GM23338 (cell line): Measurements from ENCODE around the gene REXO2. TPM values are rescaled to one million over a fixed set of nuclear protein-coding genes. Genes with fewer than 3 reads are reported as not detected.

ENCODE experiments used
- ATAC-seq: fragments of 200-7000 bp; cut with Tn5 transposase; 3 replicates; pipeline ENCODE4 v1.9.1; 2020
- DNase-seq: peaks from one replicate; pipeline ENCODE4 v3.0.0-alpha.2; 2015; ENCODE audit warnings: low spot score
- H2AFZ ChIP-seq: fragments of 200-600 bp; sonication (generic); 2 replicates; pipeline ENCODE4 v1.8.0; 2016; ENCODE audit warnings: antibody characterized with exemption, mild to moderate bottlenecking, moderate library complexity
- H3F3A ChIP-seq: fragments of 200-600 bp; sonication (generic); replicated peaks from 2 replicates; pipeline ENCODE4 v1.8.0; 2017; ENCODE audit warnings: antibody characterized with exemption, mixed run types, low read depth
- H3K27ac ChIP-seq: fragments of 200-600 bp; sonication (generic); 2 replicates; pipeline ENCODE4 v1.6.1; 2016; ENCODE audit warnings: low read depth
- H3K27me3 ChIP-seq: fragments of 200-600 bp; sonication (generic); 2 replicates; pipeline ENCODE4 v1.8.0; 2016; ENCODE audit warnings: mild to moderate bottlenecking, mixed run types, moderate library complexity; ENCODE audit not compliant: insufficient read depth
- H3K36me3 ChIP-seq: fragments of 200-600 bp; sonication (generic); 2 replicates; pipeline ENCODE4 v1.8.0; 2016; ENCODE audit warnings: mild to moderate bottlenecking; ENCODE audit not compliant: insufficient read depth
- H3K4me1 ChIP-seq: fragments of 200-600 bp; sonication (generic); 2 replicates; pipeline ENCODE4 v1.8.0; 2016; ENCODE audit warnings: mild to moderate bottlenecking, moderate library complexity; ENCODE audit not compliant: insufficient read depth
- H3K4me2 ChIP-seq: fragments of 200-600 bp; sonication (generic); 2 replicates; pipeline ENCODE4 v1.7.1; 2017; ENCODE audit warnings: mixed run types
- H3K4me3 ChIP-seq: fragments of 200-600 bp; sonication (generic); 2 replicates; pipeline ENCODE4 v1.6.1; 2016; ENCODE audit warnings: mixed run types
- H3K79me2 ChIP-seq: fragments of 200-600 bp; sonication (generic); replicated peaks from 2 replicates; pipeline ENCODE4 v1.8.0; 2017; ENCODE audit warnings: mild to moderate bottlenecking; ENCODE audit not compliant: insufficient read depth
- H3K9me2 ChIP-seq: fragments of 200-600 bp; sonication (generic); 2 replicates; pipeline ENCODE4 v1.8.0; 2017; ENCODE audit not compliant: insufficient read depth
- H4K20me1 ChIP-seq: fragments of 200-600 bp; sonication (generic); replicated peaks from 2 replicates; pipeline ENCODE4 v1.8.0; 2017; ENCODE audit warnings: mild to moderate bottlenecking; ENCODE audit not compliant: insufficient read depth
- H3K27ac Mint-ChIP-seq: 2 replicates; pipeline ENCODE4 v1.8.0; 2020; ENCODE audit warnings: inconsistent platforms, mild to moderate bottlenecking, moderate library complexity, mixed read lengths
- H3K27me3 Mint-ChIP-seq: 3 replicates; pipeline ENCODE4 v1.8.0; 2022; ENCODE audit warnings: low read depth, mild to moderate bottlenecking, moderate library complexity, mixed read lengths, inconsistent platforms; ENCODE audit not compliant: insufficient read depth, poor library complexity
- H3K36me3 Mint-ChIP-seq: 3 replicates; pipeline ENCODE4 v1.8.0; 2021; ENCODE audit warnings: low read depth, mild to moderate bottlenecking, inconsistent platforms, moderate library complexity, mixed read lengths
- H3K4me1 Mint-ChIP-seq: 3 replicates; pipeline ENCODE4 v1.8.0; 2020; ENCODE audit warnings: mild to moderate bottlenecking, inconsistent platforms, mixed read lengths
- H3K4me3 Mint-ChIP-seq: 3 replicates; pipeline ENCODE4 v1.8.0; 2021; ENCODE audit warnings: moderate library complexity, mild to moderate bottlenecking, inconsistent platforms, mixed read lengths
- H3K9me3 Mint-ChIP-seq: 3 replicates; pipeline ENCODE4 v1.8.0; 2020; ENCODE audit warnings: moderate library complexity, mild to moderate bottlenecking, inconsistent platforms, mixed read lengths
- CREB1 ChIP-seq: fragments of 250-450 bp; sonication (Bioruptor Pico); IDR thresholded peaks from 2 replicates; pipeline ENCODE4 v1.5.0; 2020; ENCODE audit warnings: low read depth, mild to moderate bottlenecking, moderate library complexity
- CTCF ChIP-seq, 2 experiments: fragments of 200-600 bp in 1 of 2; sonication (generic) in 1 of 2; conservative IDR thresholded peaks; 2 replicates each; pipeline versions ENCODE4 v1.5.1 to v1.6.1; 2016 to 2017; ENCODE audit warnings: antibody characterized with exemption in 2 of 2, low read depth in 2 of 2, mild to moderate bottlenecking in 2 of 2, moderate library complexity in 1 of 2
- EZH2 ChIP-seq: fragments of 200-600 bp; sonication (generic); IDR thresholded peaks from one replicate; pipeline ENCODE4 v1.8.0; 2017; ENCODE audit warnings: antibody characterized with exemption, mild to moderate bottlenecking, low read depth; ENCODE audit not compliant: unreplicated experiment
- EZH2phosphoT487 ChIP-seq: fragments of 200-600 bp; sonication (generic); IDR thresholded peaks from one replicate; pipeline ENCODE4 v1.8.1; 2018; ENCODE audit warnings: antibody characterized with exemption; ENCODE audit not compliant: unreplicated experiment
- ZNF114 ChIP-seq: fragments of 250-450 bp; sonication (Bioruptor Pico); IDR thresholded peaks from 2 replicates; pipeline ENCODE4 v1.5.0; 2020; ENCODE audit warnings: mild to moderate bottlenecking, moderate library complexity
- ZNF331 ChIP-seq: fragments of 250-450 bp; sonication (Bioruptor Pico); IDR thresholded peaks from 2 replicates; pipeline ENCODE4 v1.5.0; 2020; ENCODE audit warnings: low read depth, mild to moderate bottlenecking, moderate library complexity
- polyA plus RNA-seq: library from polyadenylated mRNA; unstranded; fragments of >200 nt; fragmentation: Nextera tagmentation; extraction: Ambion mirVana; gene quantifications from 2 replicates; pipeline ENCODE4 v1.2.1, GENCODE V29; 2016
- total RNA-seq: library from RNA; depleted of rRNA; stranded (reverse); fragments of >200 nt; shearing (Covaris generic); gene quantifications from 2 replicates; pipeline ENCODE4 v1.2.3, GENCODE V29; 2014
- TF ChIP-seq, protein P1 (sequence below): fragments of 250-450 bp; sonication (Bioruptor Pico); IDR thresholded peaks from 2 replicates; pipeline ENCODE4 v1.5.0; 2020; ENCODE audit warnings: mild to moderate bottlenecking, moderate library complexity

Gene REXO2
- total and polyA plus RNA-seq, 2 experiments from 2014 or later: 122 to 245 TPM

- TF ChIP-seq, protein P1, sequence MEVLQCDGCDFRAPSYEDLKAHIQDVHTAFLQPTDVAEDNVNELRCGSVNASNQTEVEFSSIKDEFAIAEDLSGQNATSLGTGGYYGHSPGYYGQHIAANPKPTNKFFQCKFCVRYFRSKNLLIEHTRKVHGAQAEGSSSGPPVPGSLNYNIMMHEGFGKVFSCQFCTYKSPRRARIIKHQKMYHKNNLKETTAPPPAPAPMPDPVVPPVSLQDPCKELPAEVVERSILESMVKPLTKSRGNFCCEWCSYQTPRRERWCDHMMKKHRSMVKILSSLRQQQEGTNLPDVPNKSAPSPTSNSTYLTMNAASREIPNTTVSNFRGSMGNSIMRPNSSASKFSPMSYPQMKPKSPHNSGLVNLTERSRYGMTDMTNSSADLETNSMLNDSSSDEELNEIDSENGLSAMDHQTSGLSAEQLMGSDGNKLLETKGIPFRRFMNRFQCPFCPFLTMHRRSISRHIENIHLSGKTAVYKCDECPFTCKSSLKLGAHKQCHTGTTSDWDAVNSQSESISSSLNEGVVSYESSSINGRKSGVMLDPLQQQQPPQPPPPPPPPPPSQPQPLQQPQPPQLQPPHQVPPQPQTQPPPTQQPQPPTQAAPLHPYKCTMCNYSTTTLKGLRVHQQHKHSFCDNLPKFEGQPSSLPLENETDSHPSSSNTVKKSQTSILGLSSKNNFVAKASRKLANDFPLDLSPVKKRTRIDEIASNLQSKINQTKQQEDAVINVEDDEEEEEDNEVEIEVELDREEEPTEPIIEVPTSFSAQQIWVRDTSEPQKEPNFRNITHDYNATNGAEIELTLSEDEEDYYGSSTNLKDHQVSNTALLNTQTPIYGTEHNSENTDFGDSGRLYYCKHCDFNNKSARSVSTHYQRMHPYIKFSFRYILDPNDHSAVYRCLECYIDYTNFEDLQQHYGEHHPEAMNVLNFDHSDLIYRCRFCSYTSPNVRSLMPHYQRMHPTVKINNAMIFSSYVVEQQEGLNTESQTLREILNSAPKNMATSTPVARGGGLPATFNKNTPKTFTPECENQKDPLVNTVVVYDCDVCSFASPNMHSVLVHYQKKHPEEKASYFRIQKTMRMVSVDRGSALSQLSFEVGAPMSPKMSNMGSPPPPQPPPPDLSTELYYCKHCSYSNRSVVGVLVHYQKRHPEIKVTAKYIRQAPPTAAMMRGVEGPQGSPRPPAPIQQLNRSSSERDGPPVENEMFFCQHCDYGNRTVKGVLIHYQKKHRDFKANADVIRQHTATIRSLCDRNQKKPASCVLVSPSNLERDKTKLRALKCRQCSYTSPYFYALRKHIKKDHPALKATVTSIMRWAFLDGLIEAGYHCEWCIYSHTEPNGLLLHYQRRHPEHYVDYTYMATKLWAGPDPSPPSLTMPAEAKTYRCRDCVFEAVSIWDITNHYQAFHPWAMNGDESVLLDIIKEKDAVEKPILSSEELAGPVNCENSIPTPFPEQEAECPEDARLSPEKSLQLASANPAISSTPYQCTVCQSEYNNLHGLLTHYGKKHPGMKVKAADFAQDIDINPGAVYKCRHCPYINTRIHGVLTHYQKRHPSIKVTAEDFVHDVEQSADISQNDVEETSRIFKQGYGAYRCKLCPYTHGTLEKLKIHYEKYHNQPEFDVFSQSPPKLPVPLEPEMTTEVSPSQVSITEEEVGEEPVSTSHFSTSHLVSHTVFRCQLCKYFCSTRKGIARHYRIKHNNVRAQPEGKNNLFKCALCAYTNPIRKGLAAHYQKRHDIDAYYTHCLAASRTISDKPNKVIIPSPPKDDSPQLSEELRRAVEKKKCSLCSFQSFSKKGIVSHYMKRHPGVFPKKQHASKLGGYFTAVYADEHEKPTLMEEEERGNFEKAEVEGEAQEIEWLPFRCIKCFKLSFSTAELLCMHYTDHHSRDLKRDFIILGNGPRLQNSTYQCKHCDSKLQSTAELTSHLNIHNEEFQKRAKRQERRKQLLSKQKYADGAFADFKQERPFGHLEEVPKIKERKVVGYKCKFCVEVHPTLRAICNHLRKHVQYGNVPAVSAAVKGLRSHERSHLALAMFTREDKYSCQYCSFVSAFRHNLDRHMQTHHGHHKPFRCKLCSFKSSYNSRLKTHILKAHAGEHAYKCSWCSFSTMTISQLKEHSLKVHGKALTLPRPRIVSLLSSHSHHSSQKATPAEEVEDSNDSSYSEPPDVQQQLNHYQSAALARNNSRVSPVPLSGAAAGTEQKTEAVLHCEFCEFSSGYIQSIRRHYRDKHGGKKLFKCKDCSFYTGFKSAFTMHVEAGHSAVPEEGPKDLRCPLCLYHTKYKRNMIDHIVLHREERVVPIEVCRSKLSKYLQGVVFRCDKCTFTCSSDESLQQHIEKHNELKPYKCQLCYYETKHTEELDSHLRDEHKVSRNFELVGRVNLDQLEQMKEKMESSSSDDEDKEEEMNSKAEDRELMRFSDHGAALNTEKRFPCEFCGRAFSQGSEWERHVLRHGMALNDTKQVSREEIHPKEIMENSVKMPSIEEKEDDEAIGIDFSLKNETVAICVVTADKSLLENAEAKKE (CRISPR knock-in tag): no peak
These were observed at the start of gene REXO2 (continued) for GRCh38 chr11:114439229-114440120.

DNA sequence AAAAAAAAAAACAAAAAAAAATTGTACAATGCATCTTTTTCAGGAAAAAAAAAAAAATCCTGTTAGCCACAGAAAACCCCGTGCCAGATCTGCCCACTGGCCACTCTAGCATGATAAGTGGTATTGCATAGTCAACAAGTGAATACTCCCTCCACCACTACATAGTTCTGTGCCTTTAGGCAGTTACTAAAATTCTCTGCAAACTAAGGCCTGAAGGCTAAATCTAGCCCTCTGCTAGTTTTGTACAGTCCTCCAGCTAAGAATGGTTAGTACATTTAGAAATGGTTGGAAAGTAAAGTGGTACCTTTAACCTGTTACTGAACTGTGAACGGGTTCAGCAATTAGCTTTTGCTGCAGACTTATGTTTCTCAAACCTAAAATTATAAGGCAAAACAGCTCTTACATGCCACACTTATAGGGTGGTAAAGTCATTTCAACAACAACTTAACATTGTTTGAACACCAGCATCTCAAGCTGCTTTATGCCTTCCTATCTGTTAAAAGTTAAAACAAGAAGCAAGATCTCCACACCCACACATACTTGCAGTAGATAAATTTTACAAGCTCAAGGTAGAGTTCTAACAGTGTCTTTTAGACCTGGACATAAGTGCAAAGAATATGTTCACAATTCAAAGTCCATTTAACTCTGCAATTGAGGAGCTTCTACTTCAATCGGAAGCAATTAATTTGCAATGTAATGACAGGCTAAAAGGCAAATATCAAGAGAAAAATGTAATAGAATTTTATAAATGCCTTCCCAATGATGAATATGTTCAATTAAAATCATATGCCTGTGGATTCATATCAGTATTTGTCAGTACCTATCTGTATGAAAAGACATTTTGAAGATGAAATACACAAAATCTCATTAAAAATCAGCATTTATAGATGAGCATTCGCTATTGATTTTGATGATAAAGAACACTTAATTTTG, 46.3 kb upstream of the REXO2 start:
- Mint-ChIP-seq H3K27me3 (peaks cover 7% of the 10 kb centered on the region), H3K9me3 (no peaks in the 10 kb centered on the region), H3K36me3 (no peaks in the 10 kb centered on the region), H3K27ac (no peak overlapping the region), H3K4me1 (peaks cover 18% of the 10 kb centered on the region; the same call in 2 of the 3 replicates), H3K4me3 (no peak overlapping the region)
- no peak overlapping the region for H3K4me2 ChIP-seq
- H3F3A ChIP-seq: no peaks in the 10 kb centered on the region
- no peak overlapping the region for H3K4me3 ChIP-seq
- H4K20me1 ChIP-seq: no peaks in the 10 kb centered on the region
- H3K4me1 ChIP-seq: 0 out of 2 replicates have a peak, but pooled peaks cover 10% of the 10 kb centered on the region
- peak overlapping the region; percentile 15; the same call in 1 of the 2 replicates for H2AFZ ChIP-seq
- TF ChIP-seq CREB1 (CRISPR knock-in tag) (no peak), EZH2 (no peak), ZNF331 (CRISPR knock-in tag) (no peak), ZNF114 (CRISPR knock-in tag) (no peak), CTCF (conservative IDR thresholded peaks at IDR 0.05; ENCODE audit: low read depth in 2 of 2) (no peak), EZH2phosphoT487 (no peak)
- no peaks in the 10 kb centered on the region for H3K9me2 ChIP-seq
- no peaks in the 10 kb centered on the region for H3K27me3 ChIP-seq
- ATAC-seq (no peak), DNase-seq (no peak)
- H3K79me2 ChIP-seq: no peaks in the 10 kb centered on the region
- no peak overlapping the region for H3K27ac ChIP-seq
- no peaks in the 10 kb centered on the region; the same call in 1 of the 2 replicates for H3K36me3 ChIP-seq
